PC-3 (cell line): ENCODE results near the gene RASSF4.

Experiments used
- EZH2 ChIP-seq: fragments of 300-600 bp; sonication (generic); IDR thresholded peaks from one replicate; pipeline ENCODE4 v1.6.1; 2017; ENCODE audit warnings: antibody characterized with exemption, mild to moderate bottlenecking, low read length; ENCODE audit not compliant: unreplicated experiment
- TF ChIP-seq, protein P1 (sequence below): fragments of 300-600 bp; sonication (generic); conservative IDR thresholded peaks from 2 replicates; pipeline ENCODE4 v1.5.1; 2017; ENCODE audit warnings: antibody characterized with exemption, low read depth, mild to moderate bottlenecking, low read length

DNA sequence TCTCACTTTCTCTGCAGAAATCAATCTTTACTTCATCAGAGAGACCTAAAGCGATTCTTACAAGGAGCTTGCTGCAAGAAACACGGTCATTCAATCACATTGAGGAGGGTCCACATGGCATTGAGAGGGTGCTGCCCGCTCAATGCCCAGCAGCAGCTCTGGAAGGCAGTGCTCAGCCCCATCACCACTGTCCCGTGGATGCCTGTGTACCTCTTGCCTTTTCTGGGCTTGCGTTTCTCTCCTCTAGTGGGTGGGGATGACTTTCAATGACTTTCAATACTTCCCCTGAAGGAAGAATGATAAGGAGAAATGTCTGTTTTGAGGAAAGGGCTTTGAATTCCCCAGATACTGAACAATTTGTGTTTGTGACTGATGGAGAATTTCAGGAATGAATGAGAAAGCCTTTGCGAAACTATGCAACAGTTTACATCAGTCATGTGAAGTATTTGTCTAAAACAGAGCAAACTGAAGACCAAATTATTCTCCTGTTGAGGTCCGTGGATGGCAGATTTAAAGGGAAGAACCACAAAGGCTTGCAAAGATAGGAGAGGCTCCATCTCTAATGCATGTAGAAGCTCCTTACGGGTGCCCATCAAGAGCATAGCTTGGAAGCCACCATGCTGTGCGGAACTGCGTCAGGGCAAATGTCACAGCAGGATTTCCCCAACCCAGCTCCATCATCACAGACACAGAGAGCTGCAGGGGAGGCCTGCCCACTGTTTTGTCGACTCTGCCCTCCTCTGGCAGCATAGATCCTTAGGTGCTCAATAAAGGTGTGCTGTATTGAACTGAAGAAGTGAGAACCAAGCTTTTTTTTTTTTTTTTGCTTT is 34.5 kb downstream of the RASSF4 start:
- TF ChIP-seq, protein P1, sequence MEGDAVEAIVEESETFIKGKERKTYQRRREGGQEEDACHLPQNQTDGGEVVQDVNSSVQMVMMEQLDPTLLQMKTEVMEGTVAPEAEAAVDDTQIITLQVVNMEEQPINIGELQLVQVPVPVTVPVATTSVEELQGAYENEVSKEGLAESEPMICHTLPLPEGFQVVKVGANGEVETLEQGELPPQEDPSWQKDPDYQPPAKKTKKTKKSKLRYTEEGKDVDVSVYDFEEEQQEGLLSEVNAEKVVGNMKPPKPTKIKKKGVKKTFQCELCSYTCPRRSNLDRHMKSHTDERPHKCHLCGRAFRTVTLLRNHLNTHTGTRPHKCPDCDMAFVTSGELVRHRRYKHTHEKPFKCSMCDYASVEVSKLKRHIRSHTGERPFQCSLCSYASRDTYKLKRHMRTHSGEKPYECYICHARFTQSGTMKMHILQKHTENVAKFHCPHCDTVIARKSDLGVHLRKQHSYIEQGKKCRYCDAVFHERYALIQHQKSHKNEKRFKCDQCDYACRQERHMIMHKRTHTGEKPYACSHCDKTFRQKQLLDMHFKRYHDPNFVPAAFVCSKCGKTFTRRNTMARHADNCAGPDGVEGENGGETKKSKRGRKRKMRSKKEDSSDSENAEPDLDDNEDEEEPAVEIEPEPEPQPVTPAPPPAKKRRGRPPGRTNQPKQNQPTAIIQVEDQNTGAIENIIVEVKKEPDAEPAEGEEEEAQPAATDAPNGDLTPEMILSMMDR = no peak
- no peak for TF ChIP-seq EZH2
